ENCODE data around the gene HOXB9.
A peak's percentile ranks its signal among the peaks of the same experiment; 100 is the strongest.

Gene HOXB9

GRCh38 chr17:48644159-48644558 lies 18.0 kb upstream of the HOXB9 start:
- Mint-ChIP-seq H3K36me3 (ENCODE audit: insufficient read depth) (peaks cover 14% of the 10 kb centered on the region), H3K27me3 (peaks cover 46 to 92% of the 10 kb centered on the region in 2 donors), H3K27ac (no peak overlapping the region), H3K4me3 (no peak overlapping the region), H3K9me3 (no peaks in the 10 kb centered on the region), H3K4me1 (ENCODE audit: low read depth in 2 of 2) (peaks cover 21 to 30% of the 10 kb centered on the region in 2 donors)
- ATAC-seq (replicated peaks) (no peak), DNase-seq (no peak)

GRCh38 chr17:48643697-48644012 lies 17.5 kb upstream of the HOXB9 start:
- peak overlapping the region in 1 of 2 donors; percentile 17 for H3K27ac Mint-ChIP-seq
- peaks cover 21 to 30% of the 10 kb centered on the region in 2 donors for H3K4me1 Mint-ChIP-seq (ENCODE audit: low read depth in 2 of 2)
- DNase-seq (no peak), ATAC-seq (replicated peaks) (no peak)
- peaks cover 46 to 97% of the 10 kb centered on the region in 2 donors for H3K27me3 Mint-ChIP-seq
- H3K4me3 Mint-ChIP-seq = no peak overlapping the region
- no peaks in the 10 kb centered on the region for H3K9me3 Mint-ChIP-seq
- peaks cover 14% of the 10 kb centered on the region for H3K36me3 Mint-ChIP-seq (ENCODE audit: insufficient read depth)

DNA sequence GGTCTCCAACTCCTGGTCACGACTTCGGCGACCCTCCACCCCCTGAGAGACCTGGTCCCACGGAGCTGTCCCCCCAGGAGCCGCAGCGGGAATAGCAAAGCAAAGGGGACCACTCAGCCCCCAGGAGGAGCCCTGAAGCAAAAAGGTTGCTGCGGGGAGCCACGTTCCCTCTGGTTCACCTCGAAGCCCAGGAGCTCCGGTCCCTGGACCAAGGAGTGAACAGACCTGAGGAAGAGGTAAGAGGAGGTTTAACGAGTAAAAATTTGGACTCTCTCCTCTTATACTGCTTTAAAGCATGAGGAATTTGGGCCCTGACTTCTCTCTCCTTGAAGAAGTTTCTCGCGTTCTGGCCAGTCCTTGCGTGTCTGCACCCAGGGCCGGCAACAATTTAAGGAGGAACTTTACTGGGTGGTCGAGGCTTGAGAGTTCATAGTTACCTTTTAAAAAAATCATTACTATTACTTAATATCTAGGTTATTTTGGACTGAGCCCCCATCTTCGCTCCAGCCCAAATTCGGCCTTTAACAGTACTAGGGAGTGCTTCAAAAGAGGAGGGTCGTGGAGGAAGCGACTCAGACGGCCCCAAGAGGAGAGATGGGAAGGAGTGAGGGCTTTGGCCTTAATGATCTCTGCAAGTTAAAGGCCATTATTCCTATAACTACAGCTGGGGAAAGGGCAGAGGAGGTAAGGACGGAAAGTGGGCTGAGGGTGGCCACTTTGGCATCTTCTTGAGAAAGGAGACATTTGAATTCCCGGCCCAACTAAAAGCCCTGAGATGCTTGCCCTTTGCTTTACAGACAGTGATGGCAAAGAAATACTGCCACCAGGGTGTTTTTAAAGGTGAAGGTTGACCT lies 16.9 kb upstream of the HOXB9 start:
- ATAC-seq (replicated peaks) (no peak), DNase-seq (no peak)
- peaks cover 14% of the 10 kb centered on the region for H3K36me3 Mint-ChIP-seq (ENCODE audit: insufficient read depth)
- H3K4me3 Mint-ChIP-seq = peak overlapping the region in 1 of 2 donors; percentile 5
- peaks cover 21 to 27% of the 10 kb centered on the region in 2 donors for H3K4me1 Mint-ChIP-seq (ENCODE audit: low read depth in 2 of 2)
- peak overlapping the region in 1 of 2 donors; percentile 17 for H3K27ac Mint-ChIP-seq
- H3K27me3 Mint-ChIP-seq = peaks cover 50 to 99% of the 10 kb centered on the region in 2 donors
- no peaks in the 10 kb centered on the region for H3K9me3 Mint-ChIP-seq

GRCh38 chr17:48642059-48642842 lies 16.1 kb upstream of the HOXB9 start:
- ATAC-seq (replicated peaks) = no peak
- DNase-seq = no peak
- Mint-ChIP-seq H3K27ac (no peak overlapping the region), H3K36me3 (ENCODE audit: insufficient read depth) (peaks cover 14% of the 10 kb centered on the region), H3K4me1 (ENCODE audit: low read depth in 2 of 2) (peaks cover 21% of the 10 kb centered on the region in 2 donors), H3K9me3 (no peaks in the 10 kb centered on the region), H3K4me3 (peak overlapping the region in 1 of 2 donors; percentile 5), H3K27me3 (peaks cover 57 to 99% of the 10 kb centered on the region in 2 donors)

DNA sequence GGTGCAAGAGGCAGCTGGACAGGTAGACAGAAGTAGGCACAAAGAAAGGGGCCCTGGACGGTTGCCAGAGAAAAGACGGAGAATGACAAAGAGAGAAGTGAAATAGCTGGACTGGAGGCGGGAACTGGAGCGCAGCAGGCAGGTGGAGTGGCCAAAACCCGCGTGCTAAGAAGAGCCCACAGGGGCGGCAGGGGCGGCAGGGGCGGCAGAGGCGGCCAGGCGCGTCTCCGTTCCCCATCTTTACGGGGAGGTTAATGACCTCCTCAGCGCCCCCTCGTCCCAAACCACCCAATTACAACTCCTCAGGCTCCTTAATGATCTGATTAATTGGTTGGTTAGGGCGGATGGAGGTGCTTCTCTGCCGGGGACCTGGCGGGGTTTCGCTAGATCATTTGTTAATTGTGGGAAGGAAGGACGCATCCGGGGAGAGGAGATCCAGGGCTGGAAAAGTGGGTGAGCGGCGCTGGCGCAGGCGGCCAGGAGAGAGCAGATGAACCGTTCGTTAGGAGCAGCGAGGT lies 15.4 kb upstream of the HOXB9 start:
- ATAC-seq (replicated peaks) (no peak), DNase-seq (no peak)
- Mint-ChIP-seq H3K4me3 (peak overlapping the region; percentile 1 to 55), H3K36me3 (ENCODE audit: insufficient read depth) (peaks cover 11% of the 10 kb centered on the region), H3K27ac (no peak overlapping the region), H3K4me1 (ENCODE audit: low read depth in 2 of 2) (peaks cover 20 to 23% of the 10 kb centered on the region in 2 donors), H3K27me3 (peaks cover 64 to 100% of the 10 kb centered on the region in 2 donors), H3K9me3 (no peaks in the 10 kb centered on the region)

DNA sequence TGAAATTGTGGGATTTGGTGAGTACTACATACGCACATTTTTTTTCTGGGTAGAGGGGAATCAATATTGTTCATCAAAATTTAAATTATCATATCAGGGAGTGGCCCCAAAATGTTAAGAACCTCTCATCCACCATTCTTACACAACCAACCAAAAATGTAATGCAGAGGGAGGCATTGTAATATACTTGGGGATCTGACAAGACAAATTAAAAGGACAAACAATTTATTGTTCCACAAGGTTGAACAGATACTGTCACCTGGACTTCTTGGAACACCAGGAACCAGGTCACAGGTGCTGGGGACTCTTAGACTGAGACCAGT lies 14.7 kb upstream of the HOXB9 start:
- Mint-ChIP-seq H3K9me3 (no peaks in the 10 kb centered on the region), H3K27me3 (peaks cover 66 to 100% of the 10 kb centered on the region in 2 donors), H3K27ac (no peak overlapping the region), H3K4me3 (no peak overlapping the region), H3K36me3 (ENCODE audit: insufficient read depth) (peaks cover 6% of the 10 kb centered on the region), H3K4me1 (ENCODE audit: low read depth in 2 of 2) (peaks cover 18% of the 10 kb centered on the region in 2 donors)
- ATAC-seq (replicated peaks) (no peak), DNase-seq (no peak)

- DNase-seq = no peak
- Mint-ChIP-seq H3K27me3 (peaks cover 66 to 100% of the 10 kb centered on the region in 2 donors), H3K9me3 (no peaks in the 10 kb centered on the region), H3K27ac (no peak overlapping the region), H3K4me1 (ENCODE audit: low read depth in 2 of 2) (peaks cover 15 to 17% of the 10 kb centered on the region in 2 donors), H3K36me3 (ENCODE audit: insufficient read depth) (peaks cover 6% of the 10 kb centered on the region), H3K4me3 (no peak overlapping the region)
- ATAC-seq (replicated peaks) = no peak
Observed at GRCh38 chr17:48639982-48640857, 14.1 kb upstream of the HOXB9 start.

GRCh38 chr17:48639136-48639535 lies 13.0 kb upstream of the HOXB9 start:
- ATAC-seq (replicated peaks) (no peak), DNase-seq (no peak)
- Mint-ChIP-seq H3K36me3 (ENCODE audit: insufficient read depth) (peaks cover 9% of the 10 kb centered on the region), H3K4me1 (ENCODE audit: low read depth in 2 of 2) (peaks cover 11 to 17% of the 10 kb centered on the region in 2 donors), H3K27ac (no peak overlapping the region), H3K9me3 (no peaks in the 10 kb centered on the region), H3K27me3 (peaks cover 69 to 100% of the 10 kb centered on the region in 2 donors), H3K4me3 (no peak overlapping the region)

DNA sequence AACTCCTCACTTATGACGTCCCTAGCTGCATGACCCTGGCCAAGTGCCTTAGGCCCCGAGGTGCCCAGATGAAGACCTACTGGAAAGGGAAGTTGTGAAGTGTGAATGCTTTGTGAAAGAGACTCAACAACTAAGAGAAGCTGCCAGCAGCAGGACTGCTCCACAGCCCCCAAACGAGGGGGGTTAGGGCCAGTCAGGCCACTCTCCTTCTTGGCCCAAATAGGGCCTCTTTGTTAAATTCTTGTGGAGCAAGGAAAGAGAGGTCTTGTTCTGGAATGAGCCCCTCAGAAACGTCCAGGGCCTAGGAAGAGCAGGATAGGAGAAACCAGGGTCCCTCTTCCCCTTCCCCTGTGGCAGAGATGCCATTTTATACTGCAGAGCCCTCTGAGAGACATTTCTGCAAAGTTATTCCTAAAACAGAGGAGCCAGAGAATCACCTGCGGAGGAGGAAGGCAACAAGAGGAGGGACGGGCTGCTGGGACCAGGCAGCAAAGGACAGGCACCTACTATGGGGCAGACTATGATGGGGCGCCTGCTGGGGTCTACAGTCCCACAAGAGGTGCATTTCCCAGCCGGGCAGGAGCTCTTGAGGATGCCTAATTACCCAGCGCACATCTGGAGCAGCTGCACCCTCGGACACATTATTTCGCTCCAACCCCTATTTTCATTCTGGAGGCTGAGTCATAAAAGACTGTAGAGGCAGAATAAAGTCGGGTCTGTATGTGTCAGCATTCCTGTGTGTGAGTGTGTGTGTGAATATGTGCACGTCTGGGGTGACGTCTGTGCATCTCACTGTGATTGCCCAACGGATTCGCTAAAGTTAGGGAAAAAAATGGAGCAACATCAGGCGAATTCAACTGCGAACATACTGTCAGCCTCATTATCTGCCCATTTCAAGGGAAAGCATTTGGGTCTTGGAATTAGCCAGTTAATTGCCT lies 11.4 kb upstream of the HOXB9 start:
- no peaks in the 10 kb centered on the region for H3K9me3 Mint-ChIP-seq
- peak overlapping the region in 1 of 2 donors; percentile 62 for H3K4me3 Mint-ChIP-seq
- no peak for ATAC-seq (replicated peaks)
- H3K4me1 Mint-ChIP-seq (ENCODE audit: low read depth in 2 of 2) = peaks cover 11 to 15% of the 10 kb centered on the region in 2 donors
- peaks cover 67 to 100% of the 10 kb centered on the region in 2 donors for H3K27me3 Mint-ChIP-seq
- no peak overlapping the region for H3K27ac Mint-ChIP-seq
- H3K36me3 Mint-ChIP-seq (ENCODE audit: insufficient read depth) = peaks cover 11% of the 10 kb centered on the region
- no peak for DNase-seq

GRCh38 chr17:48636177-48637018 lies 10.2 kb upstream of the HOXB9 start:
- H3K9me3 Mint-ChIP-seq = no peaks in the 10 kb centered on the region
- peaks cover 61 to 100% of the 10 kb centered on the region in 2 donors for H3K27me3 Mint-ChIP-seq
- peak; percentile 91 for ATAC-seq (replicated peaks)
- peak; percentile 59 to 61 (median 60) for DNase-seq
- H3K27ac Mint-ChIP-seq = no peak overlapping the region
- peak overlapping the region in 1 of 2 donors; percentile 62 for H3K4me3 Mint-ChIP-seq
- peaks cover 11% of the 10 kb centered on the region for H3K36me3 Mint-ChIP-seq (ENCODE audit: insufficient read depth)
- H3K4me1 Mint-ChIP-seq (ENCODE audit: low read depth in 2 of 2) = peaks cover 7 to 8% of the 10 kb centered on the region in 2 donors

DNA sequence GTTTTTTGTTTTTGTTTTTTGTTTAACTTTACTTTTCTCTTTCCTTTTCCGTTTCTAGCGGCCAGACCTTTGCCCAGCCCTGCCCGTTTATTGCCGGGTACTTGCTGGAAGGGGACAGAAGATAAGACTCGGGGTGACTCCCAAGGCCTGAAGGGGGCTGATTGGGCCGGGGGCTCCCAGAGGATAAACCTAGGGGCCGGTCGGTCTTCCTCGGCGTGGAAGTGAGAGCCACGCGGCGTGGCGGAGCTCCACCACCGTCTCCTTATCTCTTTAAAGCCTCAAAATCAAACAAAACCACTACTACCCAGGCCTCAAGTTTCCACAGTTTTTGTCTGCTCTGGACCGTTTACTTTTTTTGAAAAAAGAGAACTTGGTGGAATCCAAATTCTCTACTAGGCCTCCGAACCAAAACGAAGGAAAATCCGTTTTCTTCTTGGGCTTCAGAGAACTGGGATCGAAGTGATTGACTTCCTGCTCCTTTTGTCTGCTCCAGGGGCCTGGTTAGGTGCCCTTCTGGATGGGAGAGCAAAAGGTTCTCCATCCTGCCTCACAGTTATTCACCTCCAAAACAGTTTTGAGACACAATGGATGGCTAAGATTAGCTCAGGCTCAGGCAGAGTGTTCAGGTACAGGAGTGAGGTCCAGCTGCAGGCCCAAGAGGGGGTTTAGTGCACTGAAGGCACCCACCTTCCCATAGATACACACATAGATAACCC lies 8.5 kb upstream of the HOXB9 start:
- DNase-seq = no peak
- Mint-ChIP-seq H3K4me1 (ENCODE audit: low read depth in 2 of 2) (peaks cover 5 to 6% of the 10 kb centered on the region in 2 donors), H3K36me3 (ENCODE audit: insufficient read depth) (peaks cover 8% of the 10 kb centered on the region), H3K9me3 (no peaks in the 10 kb centered on the region), H3K27me3 (peaks cover 68 to 100% of the 10 kb centered on the region in 2 donors), H3K4me3 (peak overlapping the region in 1 of 2 donors; percentile 53), H3K27ac (no peak overlapping the region)
- ATAC-seq (replicated peaks) = no peak

Measured in effector memory CD8-positive, alpha-beta T cell (primary cell).